MM.1S (cell line): ENCODE data around the gene DIP2C.

ENCODE experiments used
- EZH2 ChIP-seq: fragments of 300-600 bp; sonication (generic); optimal IDR thresholded peaks from 2 replicates; pipeline ENCODE3; 2017; ENCODE audit warnings: low read depth, mild to moderate bottlenecking, antibody characterized with exemption, low read length, mixed read lengths
- EZH2phosphoT487 ChIP-seq: fragments of 300-600 bp; sonication (generic); IDR thresholded peaks from 2 replicates; pipeline ENCODE4 v1.6.1; 2018; ENCODE audit warnings: antibody characterized with exemption, low read length
- TF ChIP-seq, protein P1 (sequence below): fragments of 300-600 bp; sonication (generic); IDR thresholded peaks from 2 replicates; pipeline ENCODE4 v1.5.1; 2016; ENCODE audit warnings: antibody characterized with exemption, low read length, mixed read lengths

DNA sequence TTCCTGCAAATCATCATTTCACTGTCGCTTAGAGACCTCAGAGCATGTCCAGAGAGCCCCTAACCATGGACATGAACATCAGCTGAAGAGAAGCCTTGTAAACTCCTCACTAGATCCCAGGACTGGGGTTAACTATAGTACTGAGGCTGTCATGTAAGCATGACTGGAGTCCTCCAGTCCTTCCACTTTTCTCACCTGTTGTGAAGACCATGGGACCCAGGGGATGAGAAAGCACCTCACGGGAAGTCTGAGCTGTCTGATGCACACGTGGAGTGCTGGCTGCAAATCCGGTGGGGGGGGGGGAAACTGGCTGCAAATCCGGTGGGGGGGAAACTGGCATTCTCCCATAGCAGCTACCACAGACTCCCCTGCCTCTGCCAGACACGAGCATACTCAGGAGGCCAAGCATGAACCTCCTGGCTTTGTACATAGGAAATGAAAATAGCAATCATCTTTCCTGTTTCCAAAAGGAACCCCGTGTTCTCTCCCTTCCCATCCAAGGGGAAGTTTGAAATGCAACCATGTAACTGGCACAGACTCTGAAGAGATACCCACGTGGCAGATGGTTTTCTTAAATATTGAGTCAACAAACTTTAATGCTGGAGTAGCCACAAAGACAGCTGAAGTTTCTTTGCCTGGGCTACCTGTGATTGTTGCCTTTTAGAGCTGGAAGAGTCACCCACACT is 292.8 kb downstream of the DIP2C start:
- TF ChIP-seq, protein P1, sequence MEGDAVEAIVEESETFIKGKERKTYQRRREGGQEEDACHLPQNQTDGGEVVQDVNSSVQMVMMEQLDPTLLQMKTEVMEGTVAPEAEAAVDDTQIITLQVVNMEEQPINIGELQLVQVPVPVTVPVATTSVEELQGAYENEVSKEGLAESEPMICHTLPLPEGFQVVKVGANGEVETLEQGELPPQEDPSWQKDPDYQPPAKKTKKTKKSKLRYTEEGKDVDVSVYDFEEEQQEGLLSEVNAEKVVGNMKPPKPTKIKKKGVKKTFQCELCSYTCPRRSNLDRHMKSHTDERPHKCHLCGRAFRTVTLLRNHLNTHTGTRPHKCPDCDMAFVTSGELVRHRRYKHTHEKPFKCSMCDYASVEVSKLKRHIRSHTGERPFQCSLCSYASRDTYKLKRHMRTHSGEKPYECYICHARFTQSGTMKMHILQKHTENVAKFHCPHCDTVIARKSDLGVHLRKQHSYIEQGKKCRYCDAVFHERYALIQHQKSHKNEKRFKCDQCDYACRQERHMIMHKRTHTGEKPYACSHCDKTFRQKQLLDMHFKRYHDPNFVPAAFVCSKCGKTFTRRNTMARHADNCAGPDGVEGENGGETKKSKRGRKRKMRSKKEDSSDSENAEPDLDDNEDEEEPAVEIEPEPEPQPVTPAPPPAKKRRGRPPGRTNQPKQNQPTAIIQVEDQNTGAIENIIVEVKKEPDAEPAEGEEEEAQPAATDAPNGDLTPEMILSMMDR: no peak
- TF ChIP-seq EZH2 (no peak), EZH2phosphoT487 (no peak)
